Stomach smooth muscle (tissue), 2 donors: ENCODE measurements around the gene YWHAQ.
A peak's percentile ranks its signal among the peaks of the same experiment; 100 is the strongest.
"Not testable (repeated sequence)": the region's sequence is repeated elsewhere in the genome, so short reads cannot be mapped to it uniquely, and the experiment has no call there.

Source experiments
- H3K27ac ChIP-seq: one replicate; pipeline ENCODE4 v1.7.0; 2013; ENCODE audit warnings: mild to moderate bottlenecking, low read length, inconsistent platforms
- H3K27me3 ChIP-seq, 2 donors: one replicate each; pipeline ENCODE4 v1.7.0; 2013; ENCODE audit warnings: low read length in 2 of 2; ENCODE audit not compliant: insufficient read depth in 2 of 2, control insufficient read depth in 1 of 2
- H3K36me3 ChIP-seq, 2 donors: one replicate each; pipeline ENCODE4 v1.7.0; 2013; ENCODE audit warnings: low read length in 2 of 2; ENCODE audit not compliant: control insufficient read depth in 2 of 2, insufficient read depth in 2 of 2
- H3K4me1 ChIP-seq: one replicate; pipeline ENCODE4 v1.7.0; 2013; ENCODE audit warnings: low read length; ENCODE audit not compliant: control insufficient read depth, insufficient read depth
- H3K4me3 ChIP-seq, 2 donors: one replicate each; pipeline ENCODE4 v1.7.0; 2013; ENCODE audit warnings: low read length in 2 of 2
- H3K9ac ChIP-seq, 2 donors: one replicate each; pipeline ENCODE4 v1.7.0; 2013; ENCODE audit warnings: low read length in 2 of 2, mild to moderate bottlenecking in 1 of 2
- H3K9me3 ChIP-seq, 2 donors: one replicate each; pipeline ENCODE4 v1.7.0; 2013; ENCODE audit warnings: low read length in 2 of 2; ENCODE audit not compliant: control insufficient read depth in 2 of 2
- donor health status: healthy.
- donor health status: Pancreatic carcinoma.

The YWHAQ gene

GRCh38 chr2:9631878-9632700 is 1.3 kb upstream of the YWHAQ start:
- Histone ChIP-seq H3K4me1 (peaks cover 13% of the 10 kb centered on the region), H3K27ac (no peak overlapping the region), H3K4me3 (no peak overlapping the region), H3K9me3 (no peaks in the 10 kb centered on the region), H3K9ac (no peak overlapping the region), H3K27me3 (no peaks in the 10 kb centered on the region), H3K36me3 (no peaks in the 10 kb centered on the region)

GRCh38 chr2:9631553-9631819 is 689 bp upstream of the YWHAQ start:
- H3K9me3 ChIP-seq: no peaks in the 10 kb centered on the region
- peak overlapping the region; percentile 41 for H3K27ac ChIP-seq
- H3K27me3 ChIP-seq: no peaks in the 10 kb centered on the region
- H3K36me3 ChIP-seq: no peaks in the 10 kb centered on the region
- H3K4me1 ChIP-seq: peaks cover 13% of the 10 kb centered on the region
- peak overlapping the region; percentile 52 to 64 for H3K9ac ChIP-seq
- H3K4me3 ChIP-seq: peak overlapping the region; percentile 60 to 96

- Histone ChIP-seq H3K36me3 (no peaks in the 10 kb centered on the region), H3K27me3 (no peaks in the 10 kb centered on the region), H3K4me3 (peak overlapping the region; percentile 81 to 96), H3K9ac (peak overlapping the region; percentile 65 to 81), H3K4me1 (peaks cover 13% of the 10 kb centered on the region), H3K27ac (peak overlapping the region; percentile 80), H3K9me3 (no peaks in the 10 kb centered on the region)
Measured at GRCh38 chr2:9630117-9630735, 571 bp downstream of the YWHAQ start.

- H3K36me3 ChIP-seq: no peaks in the 10 kb centered on the region
- H3K27me3 ChIP-seq: no peaks in the 10 kb centered on the region
- H3K9ac ChIP-seq: peak overlapping the region; percentile 65 to 81
- peaks cover 13% of the 10 kb centered on the region for H3K4me1 ChIP-seq
- peak overlapping the region; percentile 81 to 96 for H3K4me3 ChIP-seq
- H3K9me3 ChIP-seq: no peaks in the 10 kb centered on the region
- H3K27ac ChIP-seq: peak overlapping the region; percentile 80
Measured at GRCh38 chr2:9629222-9630116, 1.3 kb downstream of the YWHAQ start.

GRCh38 chr2:9627310-9627709 is 3.5 kb downstream of the YWHAQ start:
- H3K9me3 ChIP-seq: no peaks in the 10 kb centered on the region
- H3K9ac ChIP-seq: no peak overlapping the region
- peaks cover 13% of the 10 kb centered on the region for H3K4me1 ChIP-seq
- H3K27me3 ChIP-seq: no peaks in the 10 kb centered on the region
- no peak overlapping the region for H3K27ac ChIP-seq
- peaks cover 0 to 4% of the 10 kb centered on the region in 2 donors for H3K36me3 ChIP-seq
- H3K4me3 ChIP-seq: peak overlapping the region in 1 of 2 donors; percentile 44

GRCh38 chr2:9623151-9623550 is 7.6 kb downstream of the YWHAQ start:
- Histone ChIP-seq H3K4me1 (peaks cover 7% of the 10 kb centered on the region), H3K9me3 (no peaks in the 10 kb centered on the region)

GRCh38 chr2:9621655-9622054 is 9.1 kb downstream of the YWHAQ start:
- not testable (repeated sequence) for H3K9me3 ChIP-seq, H3K4me1 ChIP-seq, H3K27me3 ChIP-seq, H3K9ac ChIP-seq, H3K4me3 ChIP-seq, H3K27ac ChIP-seq, H3K36me3 ChIP-seq

More at GRCh38 chr2:9623151-9623550, 7.6 kb downstream of the YWHAQ start:
- H3K9ac ChIP-seq: no peak overlapping the region
- H3K27ac ChIP-seq: no peak overlapping the region
- H3K4me3 ChIP-seq: no peak overlapping the region
- H3K36me3 ChIP-seq: peaks cover 0 to 4% of the 10 kb centered on the region in 2 donors
- no peaks in the 10 kb centered on the region for H3K27me3 ChIP-seq

- no peak overlapping the region for H3K27ac ChIP-seq
- H3K36me3 ChIP-seq: peaks cover 0 to 4% of the 10 kb centered on the region in 2 donors
- no peaks in the 10 kb centered on the region for H3K9me3 ChIP-seq
- peaks cover 4% of the 10 kb centered on the region for H3K4me1 ChIP-seq
- H3K27me3 ChIP-seq: no peaks in the 10 kb centered on the region
- H3K9ac ChIP-seq: no peak overlapping the region
- H3K4me3 ChIP-seq: no peak overlapping the region
Measured at GRCh38 chr2:9618410-9618809, 12.4 kb downstream of the YWHAQ start.

- no peak overlapping the region for H3K4me3 ChIP-seq
- no peak overlapping the region for H3K9ac ChIP-seq
- no peaks in the 10 kb centered on the region for H3K9me3 ChIP-seq
- peaks cover 0 to under 1% of the 10 kb centered on the region in 2 donors for H3K36me3 ChIP-seq
- no peaks in the 10 kb centered on the region for H3K27me3 ChIP-seq
- no peak overlapping the region for H3K27ac ChIP-seq
- peaks cover 6% of the 10 kb centered on the region for H3K4me1 ChIP-seq
Measured at GRCh38 chr2:9617749-9618148, 13.0 kb downstream of the YWHAQ start.

- Histone ChIP-seq H3K9ac (no peak overlapping the region), H3K27ac (no peak overlapping the region), H3K27me3 (no peaks in the 10 kb centered on the region), H3K36me3 (no peaks in the 10 kb centered on the region), H3K9me3 (no peaks in the 10 kb centered on the region), H3K4me1 (peaks cover 6% of the 10 kb centered on the region), H3K4me3 (no peak overlapping the region)
Measured at GRCh38 chr2:9617296-9617695, 13.5 kb downstream of the YWHAQ start.
